GM18526 (cell line): ENCODE measurements around the gene MYO19.

Experiments used
- POLR2A ChIP-seq: IDR thresholded peaks from 3 replicates; pipeline ENCODE4 v1.6.1; 2011; ENCODE audit not compliant: insufficient read length; ENCODE audit errors: extremely low read depth

The MYO19 gene

GRCh38 chr17:36468903-36469635, 65.6 kb downstream of the MYO19 start:
- TF ChIP-seq POLR2A: no peak

GRCh38 chr17:36464765-36465088, 69.9 kb downstream of the MYO19 start:
- no peak for TF ChIP-seq POLR2A

- TF ChIP-seq POLR2A: no peak
These were observed 70.5 kb downstream of the MYO19 start for GRCh38 chr17:36463916-36464764.

- no peak for TF ChIP-seq POLR2A
These were observed 73.1 kb downstream of the MYO19 start for GRCh38 chr17:36461330-36462110.

GRCh38 chr17:36460265-36460937, 74.3 kb downstream of the MYO19 start:
- no peak for TF ChIP-seq POLR2A

- no peak for TF ChIP-seq POLR2A
These were observed 75.1 kb downstream of the MYO19 start for GRCh38 chr17:36459601-36460000.

- no peak for TF ChIP-seq POLR2A
These were observed 75.6 kb downstream of the MYO19 start for GRCh38 chr17:36459045-36459444.
